Dermis blood vessel endothelial cell (primary cell): ENCODE measurements around the gene TTBK2. TPM values are rescaled to one million over a fixed set of nuclear protein-coding genes. Genes with fewer than 3 reads are reported as not detected.
A peak's percentile ranks its signal among the peaks of the same experiment; 100 is the strongest.
"Not testable (repeated sequence)": the region's sequence is repeated elsewhere in the genome, so short reads cannot be mapped to it uniquely, and the experiment has no call there.

Experiments used
- DNase-seq: peaks from one replicate; pipeline ENCODE4 v3.0.0; 2010
- total RNA-seq: library from RNA; depleted of rRNA; stranded (reverse); fragments of >200 nt; gene quantifications from 2 replicates; pipeline ENCODE4 v1.2.3, GENCODE V29; 2014

The TTBK2 gene
- total RNA-seq, 1 donor from 2014 or later: 14.3 TPM

DNA sequence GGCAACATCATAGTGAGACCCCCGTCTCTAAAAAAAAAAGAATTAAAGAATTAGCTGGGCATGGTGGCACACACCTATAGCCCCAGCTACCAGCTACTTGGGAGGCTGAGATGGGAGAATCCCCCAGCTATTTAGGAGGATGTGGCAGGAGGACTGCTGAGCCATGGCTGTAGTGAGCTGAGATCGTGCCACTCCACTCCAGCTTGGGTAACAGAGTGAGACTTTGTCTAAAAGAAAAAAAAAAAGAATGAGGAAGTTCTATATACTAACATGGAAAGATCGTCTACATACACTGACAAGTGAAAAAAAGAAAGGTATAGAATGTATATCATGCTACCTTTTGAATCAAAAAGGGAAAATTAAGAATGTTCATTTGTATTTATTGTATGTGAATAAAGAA, 99.8 kb downstream of the TTBK2 start:
- DNase-seq: no peak

- no peak for DNase-seq
Observed at GRCh38 chr15:42819786-42820185, 100.8 kb downstream of the TTBK2 start.

DNA sequence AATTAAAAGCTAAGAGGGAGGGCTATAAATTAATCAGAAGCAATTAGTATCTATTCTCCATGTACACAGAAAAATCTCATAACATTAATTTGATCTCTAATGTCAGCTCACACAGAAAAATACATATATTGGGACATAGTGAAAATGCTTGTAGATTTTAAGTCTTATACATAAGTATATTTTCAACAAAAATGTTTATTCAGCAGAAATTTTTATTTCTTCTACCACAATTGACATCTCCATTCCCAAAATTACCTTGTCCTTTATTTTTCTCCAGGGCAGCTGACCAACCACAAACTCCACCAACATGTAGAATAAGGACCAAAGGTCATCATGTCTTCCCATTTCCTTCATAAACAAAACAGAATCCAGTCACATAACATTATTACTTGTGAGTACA, 109.1 kb downstream of the TTBK2 start:
- no peak for DNase-seq

- no peak for DNase-seq
Observed at GRCh38 chr15:42808913-42809312, 111.7 kb downstream of the TTBK2 start.

- DNase-seq: no peak
Observed at GRCh38 chr15:42805266-42805665, 115.3 kb downstream of the TTBK2 start.

DNA sequence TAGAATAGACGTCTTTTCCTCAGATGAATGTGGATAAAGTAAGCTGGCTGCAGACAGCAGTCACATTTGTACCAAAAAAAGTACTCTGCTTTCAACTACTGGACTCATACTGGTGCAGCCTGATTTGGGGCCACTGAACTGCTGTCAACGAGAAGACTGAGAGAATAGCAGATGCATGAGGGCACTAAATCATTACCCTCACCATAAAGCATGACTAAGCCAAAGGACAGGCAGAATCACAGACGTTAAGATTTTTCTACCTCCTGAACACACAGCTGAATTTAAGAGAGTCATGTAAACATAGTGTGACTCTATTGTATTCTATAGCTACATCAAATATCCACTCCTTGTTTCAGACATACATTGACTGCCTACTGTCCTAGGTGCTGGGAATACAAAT, 115.8 kb downstream of the TTBK2 start:
- DNase-seq: no peak

DNA sequence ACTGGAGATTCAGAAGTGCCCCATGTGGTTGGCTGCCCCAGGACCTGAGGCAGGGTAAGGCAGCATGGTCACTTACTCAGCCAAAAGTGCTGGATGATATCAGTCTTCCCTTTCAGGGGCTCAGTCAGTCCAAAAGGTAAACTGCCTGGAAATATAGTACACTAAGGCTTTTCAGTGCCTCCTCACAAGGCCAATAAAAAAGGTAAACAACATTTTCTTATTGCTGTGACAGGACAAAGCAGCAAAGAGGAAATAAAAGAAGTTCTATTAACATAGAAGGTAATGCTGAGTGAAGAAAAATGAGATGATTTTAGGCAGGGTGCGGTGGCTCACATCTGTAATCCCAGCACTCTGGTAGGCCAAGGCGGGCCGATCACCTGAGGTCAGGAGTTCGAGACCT, 117.1 kb downstream of the TTBK2 start:
- no peak for DNase-seq

DNA sequence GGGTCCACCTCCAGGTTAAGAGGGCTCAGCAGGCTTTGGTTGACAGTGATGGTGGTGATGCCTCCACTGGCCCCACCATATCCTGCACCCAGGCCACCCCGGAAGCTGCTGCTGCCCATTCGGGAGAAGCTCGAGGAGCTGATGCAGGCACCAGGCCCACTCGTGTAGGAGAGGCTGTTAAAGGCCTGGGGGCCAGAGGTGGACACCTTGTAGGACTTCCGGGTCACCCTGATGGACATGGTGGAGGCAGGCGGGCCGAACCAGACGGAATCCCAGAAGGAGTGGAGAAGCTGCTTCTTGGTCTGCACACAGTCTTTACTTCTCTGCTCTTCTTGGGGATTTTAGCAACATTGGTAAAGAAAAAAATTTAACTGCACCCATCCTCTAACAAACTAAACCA, 118.4 kb downstream of the TTBK2 start:
- no peak for DNase-seq

DNA sequence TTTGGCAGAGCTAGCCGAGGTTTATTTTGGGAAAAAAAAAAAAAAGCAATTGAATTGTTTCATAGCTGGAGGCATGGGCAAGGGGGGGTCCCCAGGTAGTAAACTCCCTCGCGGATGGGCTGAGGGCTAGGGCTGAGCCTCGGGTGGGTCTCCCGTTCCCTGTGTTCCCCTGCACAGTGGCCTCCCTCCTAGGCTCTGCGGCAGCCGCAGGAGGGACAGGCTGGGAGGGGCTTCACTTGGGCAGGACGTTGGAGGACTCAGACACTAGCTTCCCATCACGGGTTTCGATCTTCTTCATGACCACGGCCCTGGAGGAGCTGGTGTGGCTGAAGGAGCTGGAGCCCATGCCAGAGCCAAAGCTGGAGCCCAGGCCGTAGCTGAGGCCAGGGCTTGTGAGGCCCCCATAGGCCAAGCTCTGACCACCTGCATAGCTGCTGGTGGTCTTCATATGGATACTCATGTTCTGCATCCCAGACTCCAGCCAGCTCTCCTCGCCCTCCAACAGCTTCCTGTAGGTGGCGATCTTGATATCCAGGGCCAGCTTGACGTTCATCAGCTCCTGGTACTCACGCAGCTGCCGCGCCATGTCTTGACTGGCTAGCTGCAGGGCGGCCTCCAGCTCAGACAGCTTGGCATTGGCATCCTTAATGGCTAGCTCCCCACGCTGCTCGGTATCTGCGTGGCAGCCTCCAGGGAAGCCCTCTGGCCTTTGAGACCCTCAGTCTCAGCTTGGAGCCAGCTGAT, 119.7 kb downstream of the TTBK2 start:
- DNase-seq: peak; percentile 20

DNA sequence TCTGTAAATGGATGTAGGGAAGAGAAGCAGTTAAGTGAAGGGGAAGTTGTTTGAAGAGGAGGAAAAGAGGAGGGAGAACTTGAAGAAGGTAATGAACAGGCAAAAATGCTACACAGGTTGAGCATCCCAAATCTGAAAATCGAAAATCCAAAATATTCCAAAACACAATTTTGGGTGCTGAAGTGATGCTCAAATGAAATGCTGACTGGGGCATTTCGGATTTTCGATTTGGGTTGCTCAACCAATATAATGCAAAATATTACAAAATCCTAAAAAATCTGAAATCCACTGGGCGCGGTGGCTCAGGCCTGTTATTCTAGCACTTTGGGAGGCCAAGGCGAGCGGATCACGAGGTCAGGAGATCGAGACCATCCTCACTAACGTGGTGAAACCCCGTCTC, 121.8 kb downstream of the TTBK2 start:
- no peak for DNase-seq

GRCh38 chr15:42796955-42797782, 123.4 kb downstream of the TTBK2 start:
- DNase-seq: peak; percentile 22

DNA sequence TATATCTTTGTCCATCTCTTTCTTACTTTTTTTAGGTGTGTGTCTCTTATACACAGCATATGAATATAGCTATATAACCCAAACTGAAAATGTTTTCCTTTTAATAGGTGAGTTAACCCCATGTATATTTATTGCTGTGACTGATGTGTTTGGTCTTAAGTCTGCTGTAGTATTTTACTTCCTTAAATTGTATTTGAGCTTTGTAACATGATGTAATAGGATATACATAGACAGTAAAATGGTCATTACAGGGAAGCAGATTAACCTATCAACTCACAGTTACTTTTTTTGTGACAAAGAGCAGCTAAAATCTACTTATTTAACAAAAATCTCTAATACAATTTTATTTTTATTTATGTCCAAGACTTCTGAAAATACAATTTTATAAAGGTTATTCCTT, 131.9 kb downstream of the TTBK2 start:
- no peak for DNase-seq

DNA sequence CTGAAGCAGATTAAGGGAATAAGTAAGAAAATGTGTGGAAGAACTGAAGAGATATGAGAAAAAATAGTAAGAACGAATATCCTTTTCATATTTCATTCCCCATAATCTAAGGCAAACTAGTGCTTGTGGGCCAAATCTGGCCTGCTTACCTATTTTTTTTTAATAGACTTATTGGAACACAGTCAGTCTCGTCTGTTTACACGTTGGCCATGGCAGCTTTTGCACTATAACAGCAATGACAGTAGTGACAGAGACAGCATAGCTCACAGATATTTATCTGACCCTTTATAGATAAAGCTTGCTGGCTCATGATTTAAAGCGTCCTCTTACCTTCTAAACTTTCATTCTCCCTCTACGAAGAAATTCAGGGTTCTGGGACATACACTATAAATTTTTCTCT, 133.6 kb downstream of the TTBK2 start:
- no peak for DNase-seq

- DNase-seq: no peak
Observed at GRCh38 chr15:42785569-42785968, 135.0 kb downstream of the TTBK2 start.

DNA sequence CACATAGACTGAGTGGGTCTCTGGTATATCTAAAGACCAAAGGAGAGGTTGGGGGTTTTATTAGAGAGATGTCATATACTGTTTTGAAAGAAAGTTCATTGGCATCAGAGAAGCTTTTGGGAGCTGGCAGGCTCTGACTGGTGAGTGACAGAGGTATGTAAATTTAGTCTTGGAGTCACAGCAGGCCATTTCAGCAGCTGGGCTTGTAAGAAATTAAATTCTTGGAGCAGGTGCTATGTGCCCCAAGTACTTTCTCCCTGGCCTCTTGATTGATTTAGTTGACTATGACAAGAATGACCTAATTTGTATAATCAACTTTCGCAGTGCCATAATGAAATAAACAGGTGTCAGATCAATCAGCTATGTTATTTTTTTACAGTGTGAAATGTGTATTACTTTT, 135.9 kb downstream of the TTBK2 start:
- no peak for DNase-seq

- DNase-seq: no peak
Observed at GRCh38 chr15:42782716-42783115, 137.9 kb downstream of the TTBK2 start.

GRCh38 chr15:42775416-42775815, 145.2 kb downstream of the TTBK2 start:
- DNase-seq: no peak

DNA sequence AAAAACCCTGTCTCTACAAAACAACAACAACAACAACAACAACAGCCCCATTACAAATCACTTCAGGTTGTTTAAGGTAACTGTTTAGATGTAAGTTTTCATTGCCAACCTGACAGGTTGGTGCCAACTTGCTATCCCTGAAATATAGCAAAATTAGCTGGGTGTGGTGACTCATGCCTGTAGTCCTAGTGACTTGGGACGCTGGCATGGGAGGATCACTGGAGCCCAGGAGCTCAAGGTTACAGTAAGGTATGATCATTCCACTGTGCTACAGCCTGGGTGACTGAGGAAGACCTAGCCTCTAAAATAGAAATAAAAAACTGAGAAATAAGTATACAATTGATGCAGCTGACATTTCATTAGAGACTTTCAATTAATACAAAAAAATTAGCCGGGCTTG, 147.7 kb downstream of the TTBK2 start:
- DNase-seq: no peak

DNA sequence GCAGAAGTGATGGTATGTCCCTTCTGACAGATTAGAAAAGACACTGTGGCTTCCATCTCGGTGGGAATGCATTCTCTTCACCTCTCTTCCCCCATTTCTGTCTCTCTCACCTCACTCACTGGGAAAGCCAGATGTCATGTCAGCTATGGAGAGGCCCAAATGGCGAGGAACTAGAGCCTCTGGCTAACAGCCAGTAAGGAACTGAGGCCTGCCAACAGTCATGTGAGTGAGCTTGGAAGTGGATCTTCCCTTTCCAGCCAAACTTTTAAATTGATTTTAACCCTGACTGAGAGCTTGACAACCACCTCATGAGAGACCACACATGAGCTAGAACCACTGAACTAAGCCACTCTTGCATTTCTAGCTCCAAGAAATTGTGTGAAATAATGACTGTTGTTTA, 148.4 kb downstream of the TTBK2 start:
- DNase-seq: peak; percentile 20

DNA sequence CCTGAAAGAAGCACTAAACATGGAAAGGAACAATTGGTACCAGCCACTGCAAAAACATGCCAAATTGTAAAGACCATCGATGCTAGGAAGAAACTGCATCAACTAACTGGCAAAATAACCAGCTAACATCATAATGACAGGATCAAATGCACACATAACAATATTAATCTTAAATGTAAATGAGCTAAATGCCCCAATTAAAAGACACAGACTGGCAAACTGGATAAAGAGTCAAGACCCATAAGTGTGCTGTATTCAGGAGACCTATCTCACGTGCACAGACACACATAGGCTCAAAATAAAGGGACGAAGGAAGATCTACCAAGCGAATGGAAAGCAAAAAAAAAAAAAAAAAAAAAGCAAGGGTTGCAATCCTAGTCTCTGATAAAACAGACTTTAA, 154.5 kb downstream of the TTBK2 start:
- DNase-seq: not testable (repeated sequence)

DNA sequence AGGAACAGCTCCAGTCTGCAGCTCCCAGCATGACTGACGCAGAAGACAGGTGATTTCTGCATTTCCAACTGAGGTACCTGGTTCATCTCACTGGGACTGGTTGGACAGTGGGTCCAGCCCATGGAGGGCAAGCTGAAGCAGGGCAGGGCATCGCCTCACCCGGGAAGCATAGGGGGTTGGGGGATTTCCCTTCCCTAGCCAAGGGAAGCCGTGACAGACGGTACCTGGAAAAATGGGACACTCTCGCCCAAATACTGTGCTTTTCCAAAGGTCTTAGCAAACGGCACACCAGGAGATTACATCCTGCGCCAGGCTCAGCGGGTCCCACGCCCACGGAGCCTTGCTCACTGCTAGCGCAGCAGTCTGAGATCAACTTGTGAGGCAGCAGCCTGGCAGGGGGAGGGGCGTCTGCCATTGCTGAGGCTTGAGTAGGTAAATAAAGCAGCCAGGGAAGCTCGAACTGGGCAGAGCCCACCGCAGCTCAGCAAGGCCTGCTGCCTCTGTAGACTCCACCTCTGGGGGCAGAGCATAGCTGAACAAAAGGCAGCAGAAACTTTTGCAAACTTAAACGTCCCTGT, 156.3 kb downstream of the TTBK2 start:
- DNase-seq: not testable (repeated sequence)

GRCh38 chr15:42761813-42762212, 158.8 kb downstream of the TTBK2 start:
- not testable (repeated sequence) for DNase-seq

DNA sequence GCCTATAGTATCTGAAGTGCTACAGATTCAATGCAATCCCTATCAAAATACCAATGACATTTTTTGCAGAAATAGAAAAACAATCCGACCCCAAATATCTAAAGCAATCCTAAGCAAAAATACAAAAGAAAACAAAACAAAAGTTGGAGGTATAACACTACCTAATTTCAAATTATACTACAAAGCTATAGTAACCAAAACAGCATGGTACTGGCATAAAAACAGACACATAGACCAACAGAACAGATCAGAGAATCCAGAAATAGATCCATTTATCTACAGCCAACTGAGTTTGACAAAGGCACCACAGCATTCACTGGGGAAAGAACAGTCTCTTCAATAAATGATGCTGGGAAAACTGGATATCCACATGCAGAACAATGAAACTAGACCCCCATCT, 159.8 kb downstream of the TTBK2 start:
- DNase-seq: no peak

- no peak for DNase-seq
Observed at GRCh38 chr15:42759093-42759492, 161.5 kb downstream of the TTBK2 start.
